ENCODE measurements around the gene RHOC.

RHOC gene

GRCh38 chr1:112665857-112666256, 41.1 kb downstream of the RHOC start:
- in situ Hi-C loops (cut with HindIII; ENCODE audit: low sequenced_read_pairs): no loop called here
- H3K4me3 ChIP-seq (ENCODE audit: low read depth, low read length): no peak overlapping the region
- no peak for DNase-seq (ENCODE audit: low read depth)
- TF ChIP-seq, protein P1, sequence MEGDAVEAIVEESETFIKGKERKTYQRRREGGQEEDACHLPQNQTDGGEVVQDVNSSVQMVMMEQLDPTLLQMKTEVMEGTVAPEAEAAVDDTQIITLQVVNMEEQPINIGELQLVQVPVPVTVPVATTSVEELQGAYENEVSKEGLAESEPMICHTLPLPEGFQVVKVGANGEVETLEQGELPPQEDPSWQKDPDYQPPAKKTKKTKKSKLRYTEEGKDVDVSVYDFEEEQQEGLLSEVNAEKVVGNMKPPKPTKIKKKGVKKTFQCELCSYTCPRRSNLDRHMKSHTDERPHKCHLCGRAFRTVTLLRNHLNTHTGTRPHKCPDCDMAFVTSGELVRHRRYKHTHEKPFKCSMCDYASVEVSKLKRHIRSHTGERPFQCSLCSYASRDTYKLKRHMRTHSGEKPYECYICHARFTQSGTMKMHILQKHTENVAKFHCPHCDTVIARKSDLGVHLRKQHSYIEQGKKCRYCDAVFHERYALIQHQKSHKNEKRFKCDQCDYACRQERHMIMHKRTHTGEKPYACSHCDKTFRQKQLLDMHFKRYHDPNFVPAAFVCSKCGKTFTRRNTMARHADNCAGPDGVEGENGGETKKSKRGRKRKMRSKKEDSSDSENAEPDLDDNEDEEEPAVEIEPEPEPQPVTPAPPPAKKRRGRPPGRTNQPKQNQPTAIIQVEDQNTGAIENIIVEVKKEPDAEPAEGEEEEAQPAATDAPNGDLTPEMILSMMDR (IDR thresholded peaks at IDR 0.05; ENCODE audit: low read depth, low read length, missing control alignments): no peak

DNA sequence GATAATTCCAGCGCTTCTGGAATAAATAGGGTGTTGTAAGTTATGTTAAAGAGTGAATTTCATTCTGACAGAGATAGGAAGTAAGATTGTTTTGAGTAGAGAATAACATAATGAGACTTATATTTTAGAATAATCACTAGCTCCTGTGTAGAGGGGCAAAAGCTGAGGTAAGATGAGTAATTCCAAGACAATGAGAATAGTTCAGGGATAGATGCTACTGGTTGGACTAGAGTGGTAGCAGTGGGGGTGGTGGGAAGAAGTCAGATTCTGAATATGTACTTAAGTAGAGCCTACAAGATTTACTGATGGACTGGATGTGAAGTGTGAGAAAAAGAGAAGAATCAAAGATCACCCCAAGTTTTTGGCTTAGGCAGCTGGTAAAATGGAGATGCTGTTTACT, 55.7 kb downstream of the RHOC start:
- TF ChIP-seq, protein P1 (IDR thresholded peaks at IDR 0.05; ENCODE audit: low read depth, low read length, missing control alignments): no peak
- no peak for DNase-seq (ENCODE audit: low read depth)
- no peak overlapping the region for H3K4me3 ChIP-seq (ENCODE audit: low read depth, low read length)
- in situ Hi-C loops (cut with HindIII; ENCODE audit: low sequenced_read_pairs): no loop called here

Data from astrocyte of the cerebellum (primary cell).